SIG-M5 treated with dmso at 0.1 percent for 504 hours (cell line): Measurements from ENCODE around the gene TAS2R14.

ENCODE experiments used
- DNase-seq: peaks from one replicate; lab custom pipeline; 2025; ENCODE audit not compliant: unreplicated experiment; lab: John Stamatoyannopoulos, UW

Gene TAS2R14

DNA sequence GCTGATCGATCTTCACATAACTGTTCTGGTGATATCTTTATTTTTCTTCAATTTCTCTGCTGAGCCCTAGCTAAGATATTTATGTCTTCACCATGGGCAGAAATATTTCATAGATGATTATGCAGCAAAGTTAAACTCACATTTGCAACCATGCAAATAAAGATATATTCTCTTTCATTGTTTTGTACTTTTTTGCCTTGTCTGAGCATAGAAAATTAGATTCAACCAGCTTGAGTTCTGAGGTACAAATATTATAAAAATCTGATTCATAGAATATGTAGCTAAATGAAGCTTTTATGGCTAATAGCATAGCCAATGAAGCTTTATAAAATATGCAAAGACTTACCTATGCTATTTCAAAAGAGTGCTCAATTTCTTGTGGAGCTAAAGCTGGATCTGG, 29.6 kb downstream of the TAS2R14 start, which contains the start of gene TAS2R13:
Gene TAS2R13 (minus strand): TSS at position 101 of the 400 bp plus-strand sequence. CDS start 264 bp downstream, outside the sequence.
- DNase-seq, result no peak

DNA sequence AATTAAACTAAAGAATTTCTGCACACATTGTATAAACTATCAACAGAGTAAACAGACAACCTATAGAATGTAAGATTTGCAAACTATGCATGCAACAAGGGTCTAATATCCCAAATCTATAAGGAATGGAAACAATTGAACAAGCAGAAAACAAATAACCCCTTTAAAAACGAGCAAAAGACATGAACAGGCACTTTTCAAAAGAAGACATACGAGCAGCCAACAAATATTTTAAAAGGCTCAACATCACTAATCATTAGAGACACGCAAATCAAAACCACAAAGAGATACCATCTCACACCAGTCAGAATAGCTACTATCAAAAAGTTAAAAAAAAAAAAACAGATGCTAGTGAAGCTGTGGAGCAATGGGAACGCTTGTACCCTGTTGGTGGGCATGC, 34.4 kb downstream of the TAS2R14 start:
- DNase-seq, result no peak

- no peak for DNase-seq
Observed at GRCh38 chr12:10901427-10901826, 37.6 kb downstream of the TAS2R14 start.

- DNase-seq, result no peak
Observed at GRCh38 chr12:10900972-10901371, 38.1 kb downstream of the TAS2R14 start.

- no peak for DNase-seq
Observed at GRCh38 chr12:10900530-10900929, 38.5 kb downstream of the TAS2R14 start.

DNA sequence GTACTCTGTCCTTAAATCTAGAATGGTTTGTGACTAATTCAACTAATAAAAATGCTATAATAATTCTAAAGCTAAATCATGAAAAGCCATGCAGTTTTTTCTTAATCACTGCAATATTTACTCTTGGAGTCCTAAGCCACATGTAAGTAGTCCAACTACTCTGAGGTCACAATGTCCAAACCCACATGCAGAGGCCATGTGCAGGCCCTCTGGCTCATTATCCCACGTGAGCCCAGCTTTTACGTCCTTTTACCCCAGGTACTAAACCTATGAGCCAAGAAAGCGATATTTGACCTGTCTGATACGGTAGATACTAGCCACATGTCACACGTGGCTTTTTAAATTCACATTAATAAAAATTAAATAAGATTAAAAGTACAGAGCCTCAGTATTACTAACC, 42.2 kb downstream of the TAS2R14 start:
- DNase-seq, result no peak

DNA sequence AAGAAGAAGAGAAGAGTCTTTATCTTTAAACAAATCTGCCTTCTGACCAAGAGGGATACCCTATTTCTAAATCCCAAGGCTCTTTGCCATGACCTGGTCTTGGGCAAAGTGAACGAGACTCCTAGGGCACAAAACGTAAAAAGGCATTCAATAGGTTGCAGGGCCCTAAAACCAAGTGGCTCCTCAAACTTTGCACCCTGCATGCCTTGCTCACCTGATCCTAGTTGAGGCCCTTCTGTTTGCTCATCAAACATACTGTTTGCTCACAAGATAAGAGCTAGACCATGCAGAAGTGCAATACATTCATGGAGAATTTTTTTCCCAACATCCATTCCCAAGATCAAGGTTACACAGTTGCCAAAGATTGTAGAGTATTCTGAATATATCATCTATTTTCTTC, 47.1 kb downstream of the TAS2R14 start:
- DNase-seq, result no peak

GRCh38 chr12:10889226-10889625, 49.8 kb downstream of the TAS2R14 start:
- no peak for DNase-seq
